HEK293 (cell line): ENCODE measurements around the gene STAP2.
A peak's percentile ranks its signal among the peaks of the same experiment; 100 is the strongest.

ENCODE experiments used
- BCL11B ChIP-seq: fragments of 450-650 bp; formaldehyde crosslinking; IDR thresholded peaks from 2 replicates; pipeline ENCODE4 v1.5.1; 2016; ENCODE audit warnings: low read depth, missing biosample characterization, missing genetic modification characterization
- GLIS2 ChIP-seq: fragments of 450-650 bp; formaldehyde crosslinking; IDR thresholded peaks from 2 replicates; pipeline ENCODE4 v1.5.1; 2016; ENCODE audit warnings: missing biosample characterization, missing genetic modification characterization
- KLF1 ChIP-seq: fragments of 450-650 bp; formaldehyde crosslinking; IDR thresholded peaks from 2 replicates; pipeline ENCODE4 v1.5.1; 2016; ENCODE audit warnings: missing biosample characterization, missing genetic modification characterization
- KLF10 ChIP-seq: fragments of 450-650 bp; IDR thresholded peaks from 2 replicates; pipeline ENCODE4 v1.5.1; 2018; ENCODE audit warnings: missing biosample characterization, mild to moderate bottlenecking, missing genetic modification characterization
- MYNN ChIP-seq: fragments of 450-650 bp; formaldehyde crosslinking; IDR thresholded peaks from 2 replicates; pipeline ENCODE4 v1.5.1; 2016; ENCODE audit warnings: missing biosample characterization, missing genetic modification characterization, borderline replicate concordance
- OVOL3 ChIP-seq: fragments of 450-650 bp; formaldehyde crosslinking; IDR thresholded peaks from 2 replicates; pipeline ENCODE4 v1.5.1; 2016; ENCODE audit warnings: missing biosample characterization, missing genetic modification characterization
- SP2 ChIP-seq: fragments of 450-650 bp; formaldehyde crosslinking; IDR thresholded peaks from 2 replicates; pipeline ENCODE4 v1.5.1; 2016; ENCODE audit warnings: missing biosample characterization, missing genetic modification characterization
- WT1 ChIP-seq: fragments of 450-650 bp; formaldehyde crosslinking; IDR thresholded peaks from 2 replicates; pipeline ENCODE4 v1.5.1; 2016; ENCODE audit warnings: missing biosample characterization, missing genetic modification characterization
- ZBTB8A ChIP-seq: fragments of 450-650 bp; formaldehyde crosslinking; IDR thresholded peaks from 2 replicates; pipeline ENCODE4 v1.5.1; 2016; ENCODE audit warnings: missing biosample characterization, missing genetic modification characterization
- ZFP3 ChIP-seq: fragments of 450-650 bp; formaldehyde crosslinking; IDR thresholded peaks from 2 replicates; pipeline ENCODE4 v1.5.1; 2016; ENCODE audit warnings: low read depth, missing biosample characterization, missing genetic modification characterization
- ZFP37 ChIP-seq: fragments of 450-650 bp; formaldehyde crosslinking; IDR thresholded peaks from 2 replicates; pipeline ENCODE4 v1.5.1; 2016; ENCODE audit warnings: missing biosample characterization, missing genetic modification characterization
- ZNF121 ChIP-seq: fragments of 450-650 bp; formaldehyde crosslinking; IDR thresholded peaks from 2 replicates; pipeline ENCODE4 v1.5.1; 2016; ENCODE audit warnings: missing biosample characterization, missing genetic modification characterization
- ZNF140 ChIP-seq: fragments of 450-650 bp; formaldehyde crosslinking; IDR thresholded peaks from 2 replicates; pipeline ENCODE4 v1.5.1; 2016; ENCODE audit warnings: missing biosample characterization, missing genetic modification characterization
- ZNF155 ChIP-seq: fragments of 450-650 bp; formaldehyde crosslinking; IDR thresholded peaks from 2 replicates; pipeline ENCODE4 v1.5.1; 2016; ENCODE audit warnings: missing biosample characterization, missing genetic modification characterization
- ZNF169 ChIP-seq: fragments of 450-650 bp; formaldehyde crosslinking; IDR thresholded peaks from 2 replicates; pipeline ENCODE4 v1.5.1; 2016; ENCODE audit warnings: missing biosample characterization, missing genetic modification characterization
- ZNF175 ChIP-seq: fragments of 450-650 bp; formaldehyde crosslinking; IDR thresholded peaks from 2 replicates; pipeline ENCODE4 v1.5.1; 2016; ENCODE audit warnings: missing biosample characterization, missing genetic modification characterization
- ZNF19 ChIP-seq: fragments of 450-650 bp; formaldehyde crosslinking; IDR thresholded peaks from 2 replicates; pipeline ENCODE4; 2016; ENCODE audit warnings: missing biosample characterization, missing genetic modification characterization, low read depth
- ZNF354C ChIP-seq: fragments of 450-650 bp; formaldehyde crosslinking; IDR thresholded peaks from 2 replicates; pipeline ENCODE4 v1.5.1; 2016; ENCODE audit warnings: missing biosample characterization, missing genetic modification characterization, low read depth, borderline replicate concordance
- ZNF571 ChIP-seq: fragments of 450-650 bp; formaldehyde crosslinking; IDR thresholded peaks from 2 replicates; pipeline ENCODE4 v1.5.0; 2017; ENCODE audit warnings: missing biosample characterization, missing genetic modification characterization
- ZNF596 ChIP-seq: fragments of 450-650 bp; IDR thresholded peaks from 2 replicates; pipeline ENCODE4 v1.5.0; 2018; ENCODE audit warnings: missing biosample characterization, mild to moderate bottlenecking, missing genetic modification characterization, moderate library complexity
- ZNF837 ChIP-seq: fragments of 450-650 bp; formaldehyde crosslinking; IDR thresholded peaks from 2 replicates; pipeline ENCODE4 v1.5.1; 2016; ENCODE audit warnings: missing biosample characterization, missing genetic modification characterization
- ZSCAN16 ChIP-seq: fragments of 450-650 bp; formaldehyde crosslinking; IDR thresholded peaks from 2 replicates; pipeline ENCODE4 v1.5.1; 2016; ENCODE audit warnings: missing biosample characterization, missing genetic modification characterization
- TF ChIP-seq, protein P1 (sequence below): fragments of 450-650 bp; formaldehyde crosslinking; IDR thresholded peaks from 2 replicates; pipeline ENCODE4 v1.5.1; 2017; ENCODE audit warnings: missing biosample characterization, mild to moderate bottlenecking, missing genetic modification characterization, moderate library complexity
- TF ChIP-seq, protein P2 (sequence below): fragments of 450-650 bp; formaldehyde crosslinking; IDR thresholded peaks from 2 replicates; pipeline ENCODE4 v1.5.1; 2017; ENCODE audit warnings: missing biosample characterization, missing genetic modification characterization
- TF ChIP-seq, protein P3 (sequence below): fragments of 450-650 bp; formaldehyde crosslinking; IDR thresholded peaks from 2 replicates; pipeline ENCODE4 v1.5.1; 2016; ENCODE audit warnings: missing biosample characterization, missing genetic modification characterization
- TF ChIP-seq, protein P4 (sequence below): fragments of 450-650 bp; formaldehyde crosslinking; IDR thresholded peaks from 2 replicates; pipeline ENCODE4 v1.5.1; 2016; ENCODE audit warnings: missing biosample characterization, missing genetic modification characterization, borderline replicate concordance
- TF ChIP-seq, protein P5 (sequence below): fragments of 450-650 bp; formaldehyde crosslinking; IDR thresholded peaks from 2 replicates; pipeline ENCODE4 v1.5.1; 2016; ENCODE audit warnings: missing biosample characterization, missing genetic modification characterization
- TF ChIP-seq, protein P6 (sequence below): fragments of 450-650 bp; formaldehyde crosslinking; IDR thresholded peaks from 2 replicates; pipeline ENCODE4 v1.5.1; 2016; ENCODE audit warnings: missing biosample characterization, missing genetic modification characterization

STAP2 gene

DNA sequence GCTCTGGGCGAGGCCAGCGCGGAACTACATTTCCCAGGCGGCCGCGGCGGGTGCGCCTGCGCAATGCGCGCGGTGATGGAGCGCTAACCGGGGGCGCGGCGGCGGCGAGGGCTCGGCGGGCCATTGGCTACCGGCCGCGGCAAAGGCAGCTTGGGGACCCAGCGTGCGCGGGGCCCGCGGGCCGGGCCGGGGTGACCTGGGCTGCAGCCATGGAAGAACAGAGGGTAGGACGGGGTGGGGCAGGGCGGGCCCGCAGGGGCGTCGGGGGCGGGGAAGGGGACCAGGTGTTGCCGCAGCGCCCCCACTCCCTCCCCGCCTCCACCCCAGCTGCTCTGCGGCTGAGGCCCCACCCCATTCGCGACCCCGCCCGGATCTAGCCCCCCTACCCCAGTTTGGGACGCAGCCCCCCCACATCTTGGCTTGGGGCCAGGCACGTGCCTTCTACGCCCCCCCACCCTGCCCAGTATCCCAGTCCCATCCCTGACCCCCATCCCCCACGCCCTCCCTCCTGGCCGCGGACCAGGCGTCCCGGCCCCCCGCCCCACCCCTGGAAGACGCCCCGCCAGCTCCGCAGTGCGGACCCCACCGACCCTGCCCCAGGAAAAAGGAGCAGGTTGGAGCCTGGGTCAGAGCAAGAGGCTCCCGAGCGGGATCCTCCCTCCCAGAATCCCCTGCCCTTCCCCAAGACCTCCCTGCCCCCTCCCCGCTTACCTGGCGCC lies 33.9 kb downstream of the STAP2 start, which contains the start of gene FSD1 (continued):
- TF ChIP-seq, protein P1, sequence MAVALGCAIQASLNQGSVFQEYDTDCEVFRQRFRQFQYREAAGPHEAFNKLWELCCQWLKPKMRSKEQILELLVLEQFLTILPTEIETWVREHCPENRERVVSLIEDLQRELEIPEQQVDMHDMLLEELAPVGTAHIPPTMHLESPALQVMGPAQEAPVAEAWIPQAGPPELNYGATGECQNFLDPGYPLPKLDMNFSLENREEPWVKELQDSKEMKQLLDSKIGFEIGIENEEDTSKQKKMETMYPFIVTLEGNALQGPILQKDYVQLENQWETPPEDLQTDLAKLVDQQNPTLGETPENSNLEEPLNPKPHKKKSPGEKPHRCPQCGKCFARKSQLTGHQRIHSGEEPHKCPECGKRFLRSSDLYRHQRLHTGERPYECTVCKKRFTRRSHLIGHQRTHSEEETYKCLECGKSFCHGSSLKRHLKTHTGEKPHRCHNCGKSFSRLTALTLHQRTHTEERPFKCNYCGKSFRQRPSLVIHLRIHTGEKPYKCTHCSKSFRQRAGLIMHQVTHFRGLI (tag by site-specific recombination), result no peak
- TF ChIP-seq MYNN (tag by site-specific recombination) (no peak), ZNF121 (tag by site-specific recombination) (no peak), ZNF596 (tag by site-specific recombination) (no peak), ZBTB8A (tag by site-specific recombination) (no peak), ZFP3 (tag by site-specific recombination) (no peak), WT1 (tag by site-specific recombination) (no peak), ZNF837 (tag by site-specific recombination) (no peak), ZNF155 (tag by site-specific recombination) (no peak), KLF10 (tag by site-specific recombination) (peak; percentile 49; the same call in 1 of the 2 replicates), GLIS2 (tag by site-specific recombination) (no peak), ZNF175 (no peak), ZNF571 (tag by site-specific recombination) (no peak), ZNF140 (tag by site-specific recombination) (no peak), ZFP37 (no peak), ZNF169 (tag by site-specific recombination) (no peak), OVOL3 (tag by site-specific recombination) (no peak), SP2 (tag by site-specific recombination) (peak; percentile 30), ZNF354C (no peak), BCL11B (no peak), KLF1 (tag by site-specific recombination) (peak; percentile 67), ZNF19 (tag by site-specific recombination) (no peak), ZSCAN16 (no peak)
- TF ChIP-seq, protein P2, sequence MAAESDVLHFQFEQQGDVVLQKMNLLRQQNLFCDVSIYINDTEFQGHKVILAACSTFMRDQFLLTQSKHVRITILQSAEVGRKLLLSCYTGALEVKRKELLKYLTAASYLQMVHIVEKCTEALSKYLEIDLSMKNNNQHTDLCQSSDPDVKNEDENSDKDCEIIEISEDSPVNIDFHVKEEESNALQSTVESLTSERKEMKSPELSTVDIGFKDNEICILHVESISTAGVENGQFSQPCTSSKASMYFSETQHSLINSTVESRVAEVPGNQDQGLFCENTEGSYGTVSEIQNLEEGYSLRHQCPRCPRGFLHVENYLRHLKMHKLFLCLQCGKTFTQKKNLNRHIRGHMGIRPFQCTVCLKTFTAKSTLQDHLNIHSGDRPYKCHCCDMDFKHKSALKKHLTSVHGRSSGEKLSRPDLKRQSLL (tag by site-specific recombination), result peak; percentile 82; the same call in 1 of the 2 replicates
- TF ChIP-seq, protein P3, sequence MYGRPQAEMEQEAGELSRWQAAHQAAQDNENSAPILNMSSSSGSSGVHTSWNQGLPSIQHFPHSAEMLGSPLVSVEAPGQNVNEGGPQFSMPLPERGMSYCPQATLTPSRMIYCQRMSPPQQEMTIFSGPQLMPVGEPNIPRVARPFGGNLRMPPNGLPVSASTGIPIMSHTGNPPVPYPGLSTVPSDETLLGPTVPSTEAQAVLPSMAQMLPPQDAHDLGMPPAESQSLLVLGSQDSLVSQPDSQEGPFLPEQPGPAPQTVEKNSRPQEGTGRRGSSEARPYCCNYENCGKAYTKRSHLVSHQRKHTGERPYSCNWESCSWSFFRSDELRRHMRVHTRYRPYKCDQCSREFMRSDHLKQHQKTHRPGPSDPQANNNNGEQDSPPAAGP (tag by site-specific recombination), result no peak
- TF ChIP-seq, protein P4, sequence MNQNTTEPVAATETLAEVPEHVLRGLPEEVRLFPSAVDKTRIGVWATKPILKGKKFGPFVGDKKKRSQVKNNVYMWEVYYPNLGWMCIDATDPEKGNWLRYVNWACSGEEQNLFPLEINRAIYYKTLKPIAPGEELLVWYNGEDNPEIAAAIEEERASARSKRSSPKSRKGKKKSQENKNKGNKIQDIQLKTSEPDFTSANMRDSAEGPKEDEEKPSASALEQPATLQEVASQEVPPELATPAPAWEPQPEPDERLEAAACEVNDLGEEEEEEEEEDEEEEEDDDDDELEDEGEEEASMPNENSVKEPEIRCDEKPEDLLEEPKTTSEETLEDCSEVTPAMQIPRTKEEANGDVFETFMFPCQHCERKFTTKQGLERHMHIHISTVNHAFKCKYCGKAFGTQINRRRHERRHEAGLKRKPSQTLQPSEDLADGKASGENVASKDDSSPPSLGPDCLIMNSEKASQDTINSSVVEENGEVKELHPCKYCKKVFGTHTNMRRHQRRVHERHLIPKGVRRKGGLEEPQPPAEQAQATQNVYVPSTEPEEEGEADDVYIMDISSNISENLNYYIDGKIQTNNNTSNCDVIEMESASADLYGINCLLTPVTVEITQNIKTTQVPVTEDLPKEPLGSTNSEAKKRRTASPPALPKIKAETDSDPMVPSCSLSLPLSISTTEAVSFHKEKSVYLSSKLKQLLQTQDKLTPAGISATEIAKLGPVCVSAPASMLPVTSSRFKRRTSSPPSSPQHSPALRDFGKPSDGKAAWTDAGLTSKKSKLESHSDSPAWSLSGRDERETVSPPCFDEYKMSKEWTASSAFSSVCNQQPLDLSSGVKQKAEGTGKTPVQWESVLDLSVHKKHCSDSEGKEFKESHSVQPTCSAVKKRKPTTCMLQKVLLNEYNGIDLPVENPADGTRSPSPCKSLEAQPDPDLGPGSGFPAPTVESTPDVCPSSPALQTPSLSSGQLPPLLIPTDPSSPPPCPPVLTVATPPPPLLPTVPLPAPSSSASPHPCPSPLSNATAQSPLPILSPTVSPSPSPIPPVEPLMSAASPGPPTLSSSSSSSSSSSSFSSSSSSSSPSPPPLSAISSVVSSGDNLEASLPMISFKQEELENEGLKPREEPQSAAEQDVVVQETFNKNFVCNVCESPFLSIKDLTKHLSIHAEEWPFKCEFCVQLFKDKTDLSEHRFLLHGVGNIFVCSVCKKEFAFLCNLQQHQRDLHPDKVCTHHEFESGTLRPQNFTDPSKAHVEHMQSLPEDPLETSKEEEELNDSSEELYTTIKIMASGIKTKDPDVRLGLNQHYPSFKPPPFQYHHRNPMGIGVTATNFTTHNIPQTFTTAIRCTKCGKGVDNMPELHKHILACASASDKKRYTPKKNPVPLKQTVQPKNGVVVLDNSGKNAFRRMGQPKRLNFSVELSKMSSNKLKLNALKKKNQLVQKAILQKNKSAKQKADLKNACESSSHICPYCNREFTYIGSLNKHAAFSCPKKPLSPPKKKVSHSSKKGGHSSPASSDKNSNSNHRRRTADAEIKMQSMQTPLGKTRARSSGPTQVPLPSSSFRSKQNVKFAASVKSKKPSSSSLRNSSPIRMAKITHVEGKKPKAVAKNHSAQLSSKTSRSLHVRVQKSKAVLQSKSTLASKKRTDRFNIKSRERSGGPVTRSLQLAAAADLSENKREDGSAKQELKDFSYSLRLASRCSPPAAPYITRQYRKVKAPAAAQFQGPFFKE (tag by site-specific recombination), result no peak
- TF ChIP-seq, protein P5, sequence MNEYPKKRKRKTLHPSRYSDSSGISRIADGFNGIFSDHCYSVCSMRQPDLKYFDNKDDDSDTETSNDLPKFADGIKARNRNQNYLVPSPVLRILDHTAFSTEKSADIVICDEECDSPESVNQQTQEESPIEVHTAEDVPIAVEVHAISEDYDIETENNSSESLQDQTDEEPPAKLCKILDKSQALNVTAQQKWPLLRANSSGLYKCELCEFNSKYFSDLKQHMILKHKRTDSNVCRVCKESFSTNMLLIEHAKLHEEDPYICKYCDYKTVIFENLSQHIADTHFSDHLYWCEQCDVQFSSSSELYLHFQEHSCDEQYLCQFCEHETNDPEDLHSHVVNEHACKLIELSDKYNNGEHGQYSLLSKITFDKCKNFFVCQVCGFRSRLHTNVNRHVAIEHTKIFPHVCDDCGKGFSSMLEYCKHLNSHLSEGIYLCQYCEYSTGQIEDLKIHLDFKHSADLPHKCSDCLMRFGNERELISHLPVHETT (tag by site-specific recombination), result no peak
- TF ChIP-seq, protein P6, sequence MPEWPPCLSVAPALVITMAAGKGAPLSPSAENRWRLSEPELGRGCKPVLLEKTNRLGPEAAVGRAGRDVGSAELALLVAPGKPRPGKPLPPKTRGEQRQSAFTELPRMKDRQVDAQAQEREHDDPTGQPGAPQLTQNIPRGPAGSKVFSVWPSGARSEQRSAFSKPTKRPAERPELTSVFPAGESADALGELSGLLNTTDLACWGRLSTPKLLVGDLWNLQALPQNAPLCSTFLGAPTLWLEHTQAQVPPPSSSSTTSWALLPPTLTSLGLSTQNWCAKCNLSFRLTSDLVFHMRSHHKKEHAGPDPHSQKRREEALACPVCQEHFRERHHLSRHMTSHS, result no peak
